NCI-H2107 treated with DMSO at 0.1 percent for 48 hours (cell line): ENCODE data around the gene USP11.

Experiments used
- DNase-seq: peaks from one replicate; lab custom pipeline; 2025; ENCODE audit not compliant: unreplicated experiment; lab: John Stamatoyannopoulos, UW

Gene USP11

GRCh38 chrX:47202877-47203276 lies 29.9 kb upstream of the USP11 start:
- no peak for DNase-seq

GRCh38 chrX:47204970-47205369 lies 27.8 kb upstream of the USP11 start:
- DNase-seq = no peak

GRCh38 chrX:47206316-47206715 lies 26.5 kb upstream of the USP11 start:
- no peak for DNase-seq

- DNase-seq = no peak
These were observed 24.7 kb upstream of the USP11 start for GRCh38 chrX:47208108-47208507.

GRCh38 chrX:47209508-47210238 lies 23.1 kb upstream of the USP11 start:
- DNase-seq = no peak

GRCh38 chrX:47210661-47211425 lies 22.0 kb upstream of the USP11 start:
- no peak for DNase-seq

- no peak for DNase-seq
These were observed 20.2 kb upstream of the USP11 start for GRCh38 chrX:47212381-47213293.

GRCh38 chrX:47214435-47215077 lies 18.3 kb upstream of the USP11 start:
- no peak for DNase-seq

GRCh38 chrX:47215291-47215900 lies 17.4 kb upstream of the USP11 start:
- DNase-seq = no peak

- DNase-seq = no peak
These were observed 16.4 kb upstream of the USP11 start for GRCh38 chrX:47216393-47216925.

GRCh38 chrX:47217121-47217851 lies 15.5 kb upstream of the USP11 start:
- no peak for DNase-seq

- DNase-seq = peak; percentile 100
These were observed 14.9 kb upstream of the USP11 start for GRCh38 chrX:47217852-47218279.

GRCh38 chrX:47218280-47218919 lies 14.4 kb upstream of the USP11 start, which contains the start of gene CDK16:
Gene CDK16, plus strand, starts transcription at chrX:47218681. Its CDS starts 4,877 bp downstream, at chrX:47223558.
- peak; percentile 92 for DNase-seq

- DNase-seq = no peak
These were observed 13.6 kb upstream of the USP11 start for GRCh38 chrX:47218920-47219815.

GRCh38 chrX:47221756-47222155 lies 11.1 kb upstream of the USP11 start:
- DNase-seq = no peak

- no peak for DNase-seq
These were observed 10.0 kb upstream of the USP11 start for GRCh38 chrX:47222751-47223350.

- DNase-seq = no peak
These were observed 9.1 kb upstream of the USP11 start for GRCh38 chrX:47223476-47224250.
